HG03439 (cell line): ENCODE results near the gene ZNF80.
"Not testable (repeated sequence)": the region's sequence is repeated elsewhere in the genome, so short reads cannot be mapped to it uniquely, and the experiment has no call there.

Experiments used
- ATAC-seq: cut with Tn5 transposase; IDR thresholded peaks from one replicate; pipeline ENCODE4 v1.9.1; 2021; ENCODE audit warnings: mild to moderate bottlenecking, moderate library complexity; ENCODE audit not compliant: unreplicated experiment

The ZNF80 gene

GRCh38 chr3:114237478-114237877 lies at the start of gene ZNF80:
ZNF80 (minus strand) TSS chr3:114237578; CDS start chr3:114237074, 504 bp downstream.
- not testable (repeated sequence) for ATAC-seq

GRCh38 chr3:114286266-114286665 lies 48.9 kb upstream of the ZNF80 start:
- no peak for ATAC-seq

- no peak for ATAC-seq
Measured at GRCh38 chr3:114285648-114286230, 48.4 kb upstream of the ZNF80 start.

- no peak for ATAC-seq
Measured at GRCh38 chr3:114284644-114285043, 47.3 kb upstream of the ZNF80 start.

- ATAC-seq = not testable (repeated sequence)
Measured at GRCh38 chr3:114276856-114277255, 39.5 kb upstream of the ZNF80 start.

- no peak for ATAC-seq
Measured at GRCh38 chr3:114274929-114275328, 37.6 kb upstream of the ZNF80 start.

GRCh38 chr3:114272271-114272670 lies 34.9 kb upstream of the ZNF80 start:
- no peak for ATAC-seq

- no peak for ATAC-seq
Measured at GRCh38 chr3:114270019-114270418, 32.6 kb upstream of the ZNF80 start.

- no peak for ATAC-seq
Measured at GRCh38 chr3:114260152-114260551, 22.8 kb upstream of the ZNF80 start.

- ATAC-seq = no peak
Measured at GRCh38 chr3:114259566-114259965, 22.2 kb upstream of the ZNF80 start.

GRCh38 chr3:114253505-114253904 lies 16.1 kb upstream of the ZNF80 start:
- no peak for ATAC-seq

- no peak for ATAC-seq
Measured at GRCh38 chr3:114252954-114253353, 15.6 kb upstream of the ZNF80 start.

GRCh38 chr3:114242947-114243346 lies 5.6 kb upstream of the ZNF80 start:
- ATAC-seq = peak; percentile 95

GRCh38 chr3:114241262-114241661 lies 3.9 kb upstream of the ZNF80 start:
- no peak for ATAC-seq

GRCh38 chr3:114238146-114238785 lies 888 bp upstream of the ZNF80 start:
- ATAC-seq = not testable (repeated sequence)

- no peak for ATAC-seq
Measured at GRCh38 chr3:114235431-114235830, 1.9 kb downstream of the ZNF80 start.

- ATAC-seq = no peak
Measured at GRCh38 chr3:114234745-114235144, 2.6 kb downstream of the ZNF80 start.

- no peak for ATAC-seq
Measured at GRCh38 chr3:114231616-114232015, 5.8 kb downstream of the ZNF80 start.

- ATAC-seq = no peak
Measured at GRCh38 chr3:114227076-114227475, 10.3 kb downstream of the ZNF80 start.

- no peak for ATAC-seq
Measured at GRCh38 chr3:114226313-114226712, 11.1 kb downstream of the ZNF80 start.

GRCh38 chr3:114223143-114223542 lies 14.2 kb downstream of the ZNF80 start:
- ATAC-seq = no peak

- ATAC-seq = no peak
Measured at GRCh38 chr3:114221881-114222264, 15.5 kb downstream of the ZNF80 start.
